Stomach (tissue), 4 donors: Measurements from ENCODE around the gene CENATAC.

ENCODE experiments used
- CTCF ChIP-seq, 7 experiments: fragments of 450-650 bp in 4 of 7; fragments of 200-600 bp in 3 of 7; sonication (generic) in 3 of 7; IDR thresholded peaks; one replicate each; pipeline ENCODE4 v1.5.1; 2016 to 2019; ENCODE audit warnings: antibody characterized with exemption in 7 of 7, control low read depth in 2 of 7, mild to moderate bottlenecking in 1 of 7
- POLR2A ChIP-seq, 4 donors: fragments of 450-650 bp; IDR thresholded peaks; one replicate each; pipeline ENCODE4 v1.6.1; 2016; ENCODE audit warnings: antibody characterized with exemption in 4 of 4, control low read depth in 2 of 4, mild to moderate bottlenecking in 1 of 4, moderate library complexity in 1 of 4

GRCh38 chr11:119057000-119057769 lies 59.2 kb downstream of the CENATAC start, which contains the start of gene HYOU1:
- peak in 2 of 7 experiments; percentile 11 to 22 for TF ChIP-seq CTCF (IDR thresholded peaks at IDR 0.05)
- TF ChIP-seq POLR2A (IDR thresholded peaks at IDR 0.05): peak in 1 of 4 donors; percentile 33
